Measurements from ENCODE around the gene FAM193A.
"Not testable (repeated sequence)": the region's sequence is repeated elsewhere in the genome, so short reads cannot be mapped to it uniquely, and the experiment has no call there.

The FAM193A gene

GRCh38 chr4:2761035-2761923 lies 224.8 kb downstream of the FAM193A start:
- no peak overlapping the region for H3K27ac ChIP-seq
- H3K4me1 ChIP-seq = peaks cover 31% of the 10 kb centered on the region
- no peak for TF ChIP-seq Cebpa-rat (IDR thresholded peaks at IDR 0.05)
- peaks cover 6% of the 10 kb centered on the region for H3K9me3 ChIP-seq
- no peaks in the 10 kb centered on the region for H3K36me3 ChIP-seq
- no peak overlapping the region for H3K4me2 ChIP-seq
- peaks cover 6% of the 10 kb centered on the region; the same call in 1 of the 2 replicates for H3K27me3 ChIP-seq
- no peak overlapping the region for H3K4me3 ChIP-seq
- no peak overlapping the region for H3K9ac ChIP-seq
- H4K20me1 ChIP-seq = no peaks in the 10 kb centered on the region

- Histone ChIP-seq H3K9ac (no peak overlapping the region), H3K27me3 (peaks cover 6% of the 10 kb centered on the region; the same call in 1 of the 2 replicates), H3K4me1 (peaks cover 24% of the 10 kb centered on the region), H3K4me2 (no peak overlapping the region), H3K27ac (no peak overlapping the region), H4K20me1 (no peaks in the 10 kb centered on the region), H3K36me3 (no peaks in the 10 kb centered on the region), H3K9me3 (peaks cover 9% of the 10 kb centered on the region), H3K4me3 (no peak overlapping the region)
- no peak for TF ChIP-seq Cebpa-rat (IDR thresholded peaks at IDR 0.05)
Observed at GRCh38 chr4:2762048-2762447, 225.6 kb downstream of the FAM193A start.

- H3K4me3 ChIP-seq, H3K9me3 ChIP-seq, H3K4me2 ChIP-seq, H3K27ac ChIP-seq, H3K36me3 ChIP-seq, H3K9ac ChIP-seq, H3K27me3 ChIP-seq, H4K20me1 ChIP-seq: not testable (repeated sequence)
- peaks cover 21% of the 10 kb centered on the region for H3K4me1 ChIP-seq
Observed at GRCh38 chr4:2762486-2763370, 226.3 kb downstream of the FAM193A start.

- no peak for TF ChIP-seq Cebpa-rat (IDR thresholded peaks at IDR 0.05)
- H3K4me2 ChIP-seq = peak overlapping the region; percentile 80
- peak overlapping the region; percentile 61 for H3K4me3 ChIP-seq
- H3K36me3 ChIP-seq = no peaks in the 10 kb centered on the region
- peaks cover 21% of the 10 kb centered on the region for H3K4me1 ChIP-seq
- H4K20me1 ChIP-seq = no peaks in the 10 kb centered on the region
- no peak overlapping the region for H3K27ac ChIP-seq
- peaks cover 6% of the 10 kb centered on the region; the same call in 1 of the 2 replicates for H3K27me3 ChIP-seq
- peaks cover 10% of the 10 kb centered on the region for H3K9me3 ChIP-seq
- no peak overlapping the region for H3K9ac ChIP-seq
Observed at GRCh38 chr4:2763511-2763967, 227.1 kb downstream of the FAM193A start.

- peaks cover 14% of the 10 kb centered on the region for H3K4me1 ChIP-seq
- TF ChIP-seq Cebpa-rat (IDR thresholded peaks at IDR 0.05) = no peak
- peaks cover 33% of the 10 kb centered on the region for H3K9me3 ChIP-seq
- H3K27me3 ChIP-seq = peaks cover 6% of the 10 kb centered on the region; the same call in 1 of the 2 replicates
- no peaks in the 10 kb centered on the region for H3K36me3 ChIP-seq
- H4K20me1 ChIP-seq = no peaks in the 10 kb centered on the region
- no peak overlapping the region for H3K4me3 ChIP-seq
- H3K4me2 ChIP-seq = no peak overlapping the region
- no peak overlapping the region for H3K27ac ChIP-seq
- no peak overlapping the region for H3K9ac ChIP-seq
Observed at GRCh38 chr4:2765832-2766526, 229.5 kb downstream of the FAM193A start.

- peaks cover 13% of the 10 kb centered on the region for H3K4me1 ChIP-seq
- peaks cover 45% of the 10 kb centered on the region for H3K9me3 ChIP-seq
- H3K4me2 ChIP-seq = no peak overlapping the region
Observed at GRCh38 chr4:2767046-2767704, 230.7 kb downstream of the FAM193A start.

GRCh38 chr4:2767705-2768074 lies 231.2 kb downstream of the FAM193A start:
- no peaks in the 10 kb centered on the region for H4K20me1 ChIP-seq
- no peaks in the 10 kb centered on the region for H3K36me3 ChIP-seq
- peaks cover 46% of the 10 kb centered on the region for H3K9me3 ChIP-seq
- peaks cover 6% of the 10 kb centered on the region; the same call in 1 of the 2 replicates for H3K27me3 ChIP-seq
- H3K4me1 ChIP-seq = peaks cover 13% of the 10 kb centered on the region
- no peak overlapping the region for H3K4me3 ChIP-seq
- no peak overlapping the region for H3K9ac ChIP-seq
- H3K4me2 ChIP-seq = no peak overlapping the region
- no peak overlapping the region for H3K27ac ChIP-seq
- no peak for TF ChIP-seq Cebpa-rat (IDR thresholded peaks at IDR 0.05)

More at GRCh38 chr4:2767046-2767704, 230.7 kb downstream of the FAM193A start:
- H3K9ac ChIP-seq = no peak overlapping the region
- no peak for TF ChIP-seq Cebpa-rat (IDR thresholded peaks at IDR 0.05)
- H3K36me3 ChIP-seq = no peaks in the 10 kb centered on the region
- H4K20me1 ChIP-seq = no peaks in the 10 kb centered on the region
- H3K4me3 ChIP-seq = no peak overlapping the region
- H3K27me3 ChIP-seq = peaks cover 6% of the 10 kb centered on the region; the same call in 1 of the 2 replicates
- H3K27ac ChIP-seq = no peak overlapping the region

GRCh38 chr4:2768124-2768523 lies 231.7 kb downstream of the FAM193A start:
- Histone ChIP-seq H3K4me1 (peaks cover 13% of the 10 kb centered on the region), H3K9ac (no peak overlapping the region), H3K27ac (no peak overlapping the region), H4K20me1 (no peaks in the 10 kb centered on the region), H3K36me3 (no peaks in the 10 kb centered on the region), H3K4me3 (no peak overlapping the region), H3K9me3 (peaks cover 41% of the 10 kb centered on the region), H3K27me3 (peaks cover 6% of the 10 kb centered on the region; the same call in 1 of the 2 replicates), H3K4me2 (no peak overlapping the region)
- no peak for TF ChIP-seq Cebpa-rat (IDR thresholded peaks at IDR 0.05)

- Histone ChIP-seq H4K20me1 (no peaks in the 10 kb centered on the region), H3K4me3 (no peak overlapping the region), H3K9me3 (peaks cover 39% of the 10 kb centered on the region), H3K4me1 (peaks cover 7% of the 10 kb centered on the region), H3K27ac (no peak overlapping the region), H3K9ac (no peak overlapping the region), H3K4me2 (no peak overlapping the region), H3K27me3 (peaks cover 1% of the 10 kb centered on the region; the same call in 1 of the 2 replicates), H3K36me3 (no peaks in the 10 kb centered on the region)
- TF ChIP-seq Cebpa-rat (IDR thresholded peaks at IDR 0.05) = no peak
Observed at GRCh38 chr4:2768921-2769336, 232.5 kb downstream of the FAM193A start.

Data from BLaER1 (cell line).